ENCODE data around the gene ZBTB46. TPM values are rescaled to one million over a fixed set of nuclear protein-coding genes. Genes with fewer than 3 reads are reported as not detected.
"Not testable (repeated sequence)": the region's sequence is repeated elsewhere in the genome, so short reads cannot be mapped to it uniquely, and the experiment has no call there.

The ZBTB46 gene
- total RNA-seq, 1 donor from 2014 or later = 67.4 TPM

DNA sequence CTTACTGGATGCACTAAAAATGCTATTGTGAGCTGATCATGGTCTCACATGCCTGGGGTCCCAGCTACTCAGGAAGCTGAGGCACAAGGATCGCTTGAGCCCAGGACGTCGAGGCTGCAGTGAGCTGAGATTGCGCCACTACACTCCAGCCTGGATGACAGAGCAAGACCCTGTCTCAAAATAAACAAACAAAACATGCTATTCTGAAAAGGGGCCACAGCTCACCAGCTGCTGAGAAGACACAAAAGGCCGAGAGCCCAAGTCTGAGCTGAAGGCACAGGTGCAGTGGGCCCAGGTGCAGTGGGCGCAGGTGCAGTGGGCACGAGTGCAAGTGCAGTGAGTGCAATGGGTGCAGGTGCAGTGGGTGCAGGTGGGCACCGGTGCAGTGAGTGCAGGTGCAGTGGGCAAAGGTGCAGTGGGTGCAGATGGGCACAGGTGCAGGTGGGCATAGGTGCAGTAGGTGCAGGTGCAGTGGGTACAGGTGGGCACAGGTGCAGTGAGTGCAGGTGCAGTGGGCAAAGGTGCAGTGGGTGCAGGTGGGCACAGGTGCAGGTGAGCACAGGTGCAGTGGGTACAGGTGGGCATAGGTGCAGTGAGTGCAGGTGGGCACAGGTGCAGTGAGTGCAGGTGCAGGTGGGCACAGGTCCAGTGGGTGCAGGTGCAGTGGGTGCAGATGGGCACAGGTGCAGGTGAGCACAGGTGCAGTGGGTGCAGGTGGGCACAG, 16.0 kb downstream of the ZBTB46 start:
- DNase-seq = no peak

GRCh38 chr20:63811491-63811875, 19.6 kb downstream of the ZBTB46 start:
- no peak for DNase-seq

DNA sequence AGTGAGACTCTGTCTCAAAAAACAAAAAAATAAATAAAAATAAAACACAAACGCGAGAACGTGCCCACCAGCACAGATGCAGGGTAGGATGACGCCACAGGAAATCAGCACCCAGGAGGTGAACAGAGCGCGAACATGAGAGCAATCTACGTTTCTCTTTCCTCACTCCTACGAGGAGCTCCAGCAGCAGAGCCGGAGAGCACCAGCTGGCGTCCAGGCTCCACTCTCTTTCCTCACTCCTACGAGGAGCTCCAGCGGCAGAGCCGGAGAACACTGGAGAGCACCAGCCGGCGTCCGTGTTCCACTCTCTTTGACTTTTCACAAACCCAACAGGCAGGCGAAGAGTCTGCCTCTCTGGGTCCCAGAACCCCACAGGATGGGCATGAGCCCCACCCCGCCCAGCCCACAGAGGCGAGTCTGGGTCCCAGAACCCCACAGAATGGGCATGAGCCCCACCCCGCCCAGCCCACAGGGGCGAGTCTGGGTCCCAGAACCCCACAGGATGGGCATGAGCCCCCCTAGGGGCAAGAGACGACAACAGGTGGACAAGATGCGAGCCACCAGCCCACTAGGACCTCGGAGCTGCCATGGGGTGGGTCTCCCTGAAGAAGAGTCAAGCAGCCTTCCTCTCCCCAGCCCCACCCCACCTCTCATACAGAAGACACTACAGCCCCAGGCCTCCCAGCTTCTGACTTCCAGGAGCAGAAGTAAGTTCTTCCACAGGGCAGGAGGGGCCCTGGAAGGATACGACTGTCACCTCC, 20.2 kb downstream of the ZBTB46 start:
- DNase-seq = no peak

GRCh38 chr20:63809856-63810255, 21.2 kb downstream of the ZBTB46 start:
- DNase-seq = no peak

GRCh38 chr20:63808964-63809674, 21.9 kb downstream of the ZBTB46 start:
- no peak for DNase-seq

GRCh38 chr20:63808145-63808724, 22.8 kb downstream of the ZBTB46 start:
- DNase-seq = no peak

GRCh38 chr20:63807654-63808053, 23.4 kb downstream of the ZBTB46 start:
- DNase-seq = no peak

DNA sequence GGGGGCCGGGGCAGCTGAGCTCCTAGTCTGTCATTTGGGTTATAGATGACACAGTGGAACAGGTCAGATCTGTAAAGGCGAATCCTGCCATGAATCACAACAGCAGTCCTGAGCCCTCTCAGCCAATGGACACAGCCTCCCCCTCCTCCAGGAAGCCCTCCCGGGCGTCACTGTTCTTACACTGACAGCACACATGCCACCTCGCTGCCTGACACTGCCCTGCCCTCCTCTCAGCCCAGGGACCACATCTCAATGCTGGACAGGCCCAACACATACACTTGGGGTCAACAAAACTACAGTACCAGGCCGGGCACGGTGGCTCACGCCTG, 26.8 kb downstream of the ZBTB46 start:
- no peak for DNase-seq

- no peak for DNase-seq
Observed at GRCh38 chr20:63802469-63803240, 28.4 kb downstream of the ZBTB46 start.

- not testable (repeated sequence) for DNase-seq
Observed at GRCh38 chr20:63801174-63801573, 29.9 kb downstream of the ZBTB46 start.

DNA sequence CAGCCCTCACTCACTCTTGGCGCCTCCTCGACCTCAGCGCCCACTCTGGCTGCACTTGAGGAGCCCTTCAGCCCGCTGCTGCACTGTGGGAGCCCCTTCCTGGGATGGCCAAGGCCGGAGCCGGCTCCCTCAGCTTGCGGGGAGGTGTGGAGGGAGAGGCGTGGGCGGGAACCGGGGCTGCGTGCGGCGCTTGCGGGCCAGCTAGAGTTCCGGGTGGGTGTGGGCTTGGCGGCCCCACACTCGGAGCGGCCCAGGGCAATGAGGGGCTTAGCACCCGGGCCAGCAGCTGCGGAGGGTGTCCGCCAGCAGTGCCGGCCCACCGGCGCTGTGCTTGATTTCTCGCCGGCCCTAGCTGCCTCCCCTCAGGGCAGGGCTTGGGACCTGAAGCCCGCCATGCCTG, 30.7 kb downstream of the ZBTB46 start:
- not testable (repeated sequence) for DNase-seq

- DNase-seq = not testable (repeated sequence)
Observed at GRCh38 chr20:63799127-63799526, 31.9 kb downstream of the ZBTB46 start.

DNA sequence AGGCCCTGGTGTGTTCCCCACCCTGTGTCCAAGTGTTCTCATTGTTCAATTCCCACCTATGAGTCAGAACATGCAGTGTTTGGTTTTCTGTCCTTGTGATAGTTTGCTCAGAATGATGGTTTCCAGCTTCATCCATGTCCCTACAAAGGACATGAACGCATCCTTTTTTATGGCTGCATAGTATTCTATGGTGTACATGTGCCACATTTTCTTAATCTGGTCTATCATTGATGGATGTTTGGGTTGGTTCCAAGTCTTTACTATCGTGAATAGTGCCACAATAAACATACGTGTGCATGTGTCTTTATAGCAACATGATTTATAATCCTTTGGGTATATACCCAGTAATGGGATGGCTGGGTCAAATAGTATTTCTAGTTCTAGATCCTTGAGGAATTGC, 33.9 kb downstream of the ZBTB46 start:
- DNase-seq = not testable (repeated sequence)

GRCh38 chr20:63795178-63795830, 35.8 kb downstream of the ZBTB46 start:
- DNase-seq = no peak

GRCh38 chr20:63794614-63795013, 36.5 kb downstream of the ZBTB46 start:
- no peak for DNase-seq

GRCh38 chr20:63792866-63793265, 38.2 kb downstream of the ZBTB46 start:
- DNase-seq = peak; percentile 29

GRCh38 chr20:63791497-63792156, 39.4 kb downstream of the ZBTB46 start:
- no peak for DNase-seq

DNA sequence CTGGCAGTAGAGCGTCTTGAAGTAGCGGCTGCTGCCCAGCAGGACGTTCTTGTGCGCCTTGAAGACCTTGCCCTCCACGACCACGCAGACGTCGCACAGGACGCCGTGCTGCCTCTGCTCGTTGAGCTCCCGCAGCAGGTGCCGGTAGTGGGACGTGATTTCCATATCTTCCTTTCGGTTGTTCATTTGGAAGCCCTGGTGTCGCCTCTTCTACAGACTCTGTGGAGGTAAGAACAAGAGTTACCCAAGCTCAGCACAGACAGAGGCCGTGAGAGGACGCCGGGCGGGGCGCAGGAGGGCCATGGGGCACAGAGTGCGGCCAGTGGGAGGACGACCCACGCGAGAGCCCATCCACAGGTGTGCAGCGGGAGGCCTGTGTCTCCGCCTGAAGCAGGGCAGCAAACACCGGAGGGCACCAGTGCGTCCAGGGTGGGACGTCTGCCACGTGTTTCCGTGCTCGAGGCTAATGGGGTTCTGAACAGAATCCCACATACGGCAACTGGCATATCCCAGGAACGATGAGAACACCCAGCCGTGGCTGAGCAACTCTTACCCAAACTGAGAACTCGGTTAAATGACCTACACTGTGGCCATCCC, 40.4 kb downstream of the ZBTB46 start:
- no peak for DNase-seq

- DNase-seq = no peak
Observed at GRCh38 chr20:63789836-63790571, 41.1 kb downstream of the ZBTB46 start.

GRCh38 chr20:63787749-63788148, 43.3 kb downstream of the ZBTB46 start:
- no peak for DNase-seq
